ENCODE results near the gene MS4A5.

Gene MS4A5

DNA sequence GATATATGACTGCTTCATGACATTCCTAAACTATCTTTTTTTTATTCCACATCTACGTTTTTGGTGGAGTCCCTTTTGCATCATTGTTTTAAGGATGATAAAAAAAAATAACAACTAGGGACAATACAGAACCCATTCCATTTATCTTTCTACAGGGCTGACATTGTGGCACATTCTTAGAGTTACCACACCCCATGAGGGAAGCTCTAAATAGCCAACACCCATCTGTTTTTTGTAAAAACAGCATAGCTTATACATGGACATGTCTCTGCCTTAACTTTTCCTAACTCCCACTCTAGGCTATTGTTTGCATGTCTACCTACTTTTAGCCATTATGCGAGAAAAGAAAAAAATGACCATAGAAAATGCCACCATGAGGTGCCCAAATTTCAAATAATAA is 39.5 kb downstream of the MS4A5 start:
- no peak for TF ChIP-seq CTCF (IDR thresholded peaks at IDR 0.05; ENCODE audit: extremely low read depth, insufficient read depth, missing control alignments)
- in situ Hi-C loops (cut with MboI; ENCODE audit: low pct_unique_long_range_greater_than_20kb, low sequenced_read_pairs, unreplicated experiment): loop anchor here (10.0 kb wide), 1 partner anchor 104 kb away; no protein-coding TSS in a partner anchor
- DNase-seq (ENCODE audit: low spot score): no peak

DNA sequence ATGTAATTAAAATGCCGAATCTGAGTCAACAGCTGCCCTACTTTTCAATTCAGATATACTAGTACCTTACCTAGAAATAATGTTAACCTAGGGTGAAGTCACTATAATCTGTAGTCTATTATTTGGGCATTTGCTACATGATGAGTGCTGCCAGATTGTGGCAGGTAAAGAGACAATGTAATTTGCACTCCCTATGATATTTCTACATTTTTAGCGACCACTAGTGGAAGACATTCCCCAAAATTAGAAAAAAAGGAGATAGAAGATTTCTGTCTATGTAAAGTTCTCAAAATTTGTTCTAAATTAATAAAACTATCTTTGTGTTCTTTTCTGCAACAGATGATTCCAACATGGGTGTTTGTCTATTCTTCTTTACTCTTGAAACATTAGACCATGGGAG is 40.4 kb downstream of the MS4A5 start:
- no peak for TF ChIP-seq CTCF (IDR thresholded peaks at IDR 0.05; ENCODE audit: extremely low read depth, insufficient read depth, missing control alignments)
- no peak for DNase-seq (ENCODE audit: low spot score)
- in situ Hi-C loops (cut with MboI; ENCODE audit: low pct_unique_long_range_greater_than_20kb, low sequenced_read_pairs, unreplicated experiment): loop anchor here (10.0 kb wide), 1 partner anchor 105 kb away; no protein-coding TSS in a partner anchor

GRCh38 chr11:60477035-60477445 is 47.7 kb downstream of the MS4A5 start:
- TF ChIP-seq CTCF (IDR thresholded peaks at IDR 0.05; ENCODE audit: extremely low read depth, insufficient read depth, missing control alignments): no peak
- no peak for DNase-seq (ENCODE audit: low spot score)
- in situ Hi-C loops (cut with MboI; ENCODE audit: low pct_unique_long_range_greater_than_20kb, low sequenced_read_pairs, unreplicated experiment): loop anchor here (25.0 kb wide), 1 partner anchor 665 kb away; the partner anchor contains the start of gene MRPL16

DNA sequence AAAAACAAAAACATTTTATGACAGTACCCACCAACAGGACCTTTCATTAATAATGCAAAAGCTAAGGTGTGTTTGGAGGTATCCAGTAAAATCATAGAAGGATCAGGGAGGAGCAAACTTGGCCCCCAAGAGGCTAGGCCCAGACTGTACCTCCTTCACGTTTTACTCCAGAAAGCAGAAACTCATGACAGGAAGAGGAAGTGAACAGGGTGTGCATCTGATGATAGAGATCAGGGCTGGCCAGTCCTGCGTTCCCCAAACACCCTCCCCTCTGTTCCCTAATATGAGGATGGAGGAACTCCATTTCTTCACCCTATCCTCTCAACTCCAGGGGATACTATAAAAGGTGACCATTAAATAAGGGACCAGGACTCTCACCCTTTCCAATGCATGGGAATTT is 53.0 kb downstream of the MS4A5 start:
- DNase-seq (ENCODE audit: low spot score): no peak
- TF ChIP-seq CTCF (IDR thresholded peaks at IDR 0.05; ENCODE audit: extremely low read depth, insufficient read depth, missing control alignments): no peak
- in situ Hi-C loops (cut with MboI; ENCODE audit: low pct_unique_long_range_greater_than_20kb, low sequenced_read_pairs, unreplicated experiment): loop anchor here (10.0 to 25.0 kb wide), 2 partner anchors 218 to 670 kb away; partner anchors contain the start of gene MRPL16

GRCh38 chr11:60485987-60486386 is 56.6 kb downstream of the MS4A5 start:
- TF ChIP-seq CTCF (IDR thresholded peaks at IDR 0.05; ENCODE audit: extremely low read depth, insufficient read depth, missing control alignments): peak; percentile 95
- in situ Hi-C loops (cut with MboI; ENCODE audit: low pct_unique_long_range_greater_than_20kb, low sequenced_read_pairs, unreplicated experiment): loop anchor here (10.0 to 25.0 kb wide), 2 partner anchors 221 to 674 kb away; partner anchors contain the start of gene MRPL16
- peak; percentile 88 for DNase-seq (ENCODE audit: low spot score)

DNA sequence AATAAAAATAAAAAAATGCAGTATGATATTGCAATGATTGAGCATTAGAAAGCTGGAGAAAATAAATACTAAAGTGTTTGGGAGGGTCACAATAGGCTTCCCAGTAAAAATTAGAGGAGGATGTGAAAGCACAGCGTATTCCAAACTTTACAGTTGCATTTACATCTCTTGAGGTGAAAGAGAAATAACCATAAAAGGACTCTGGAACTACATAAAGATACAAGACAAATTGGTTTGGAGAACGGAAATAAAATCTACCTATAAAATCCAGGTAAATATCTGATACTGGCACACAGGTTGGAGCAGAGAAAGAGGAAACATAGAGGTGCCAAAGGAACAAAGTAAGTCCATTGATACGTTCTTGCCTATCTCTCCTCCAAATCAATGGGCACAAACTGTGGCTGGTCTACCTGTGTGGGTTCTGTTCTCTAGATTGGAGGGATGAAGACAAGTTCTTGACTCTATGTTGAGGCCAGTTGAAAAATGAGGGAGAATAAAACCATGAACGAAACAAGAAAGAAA is 63.2 kb downstream of the MS4A5 start, which contains the start of gene MS4A12:
MS4A12 (plus strand) TSS at position 291 of the 522 bp plus-strand sequence. CDS start 4,541 bp downstream, outside the sequence.
- in situ Hi-C loops (cut with MboI; ENCODE audit: low pct_unique_long_range_greater_than_20kb, low sequenced_read_pairs, unreplicated experiment): loop anchor here (10.0 to 25.0 kb wide), 2 partner anchors 122 to 680 kb away; partner anchors contain the start of gene MRPL16
- no peak for DNase-seq (ENCODE audit: low spot score)
- no peak for TF ChIP-seq CTCF (IDR thresholded peaks at IDR 0.05; ENCODE audit: extremely low read depth, insufficient read depth, missing control alignments)

Measured in GM13977 (cell line).